Measurements from ENCODE around the gene IGLON5. TPM values are rescaled to one million over a fixed set of nuclear protein-coding genes. Genes with fewer than 3 reads are reported as not detected.

Gene IGLON5
- total RNA-seq, 1 experiment from 2014 or later = not detected

DNA sequence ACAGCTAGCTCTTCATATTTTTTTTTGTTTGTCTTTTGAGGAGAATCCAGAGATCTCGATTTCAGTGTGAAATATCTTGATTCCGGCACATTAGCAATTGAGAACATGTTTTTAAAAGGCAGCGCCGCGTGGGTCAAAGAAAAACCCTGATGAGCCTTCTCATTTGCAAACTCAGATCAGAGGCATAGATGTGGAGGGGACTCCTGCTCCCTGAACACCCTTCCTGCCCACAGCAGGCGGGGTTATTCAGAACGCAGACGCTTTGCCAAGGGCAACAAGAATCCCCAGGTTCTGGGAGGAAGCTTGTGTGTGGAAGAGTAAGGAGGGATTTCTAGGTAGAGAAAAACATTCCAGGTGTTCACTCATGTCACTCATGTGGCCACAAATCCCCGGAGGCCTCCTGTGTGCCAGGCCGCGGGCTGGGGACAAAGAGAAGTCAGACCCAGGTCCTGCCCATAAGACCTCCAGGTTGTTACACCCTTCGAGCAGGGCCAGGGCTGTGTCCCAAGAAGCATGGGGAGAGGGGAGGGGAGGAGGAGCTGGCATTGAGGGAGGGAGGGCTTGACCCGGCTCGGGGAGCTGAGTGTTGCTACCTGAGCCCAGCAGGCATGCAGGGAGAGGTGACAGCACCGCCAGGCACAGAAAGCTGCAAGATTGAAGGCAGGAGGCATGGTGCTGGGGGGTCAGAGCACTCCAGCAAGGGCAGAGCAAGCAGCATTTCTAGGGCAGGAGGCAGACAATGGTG is 15.9 kb upstream of the IGLON5 start:
- no peaks in the 10 kb centered on the region for H3K36me3 ChIP-seq (ENCODE audit: low read depth)

DNA sequence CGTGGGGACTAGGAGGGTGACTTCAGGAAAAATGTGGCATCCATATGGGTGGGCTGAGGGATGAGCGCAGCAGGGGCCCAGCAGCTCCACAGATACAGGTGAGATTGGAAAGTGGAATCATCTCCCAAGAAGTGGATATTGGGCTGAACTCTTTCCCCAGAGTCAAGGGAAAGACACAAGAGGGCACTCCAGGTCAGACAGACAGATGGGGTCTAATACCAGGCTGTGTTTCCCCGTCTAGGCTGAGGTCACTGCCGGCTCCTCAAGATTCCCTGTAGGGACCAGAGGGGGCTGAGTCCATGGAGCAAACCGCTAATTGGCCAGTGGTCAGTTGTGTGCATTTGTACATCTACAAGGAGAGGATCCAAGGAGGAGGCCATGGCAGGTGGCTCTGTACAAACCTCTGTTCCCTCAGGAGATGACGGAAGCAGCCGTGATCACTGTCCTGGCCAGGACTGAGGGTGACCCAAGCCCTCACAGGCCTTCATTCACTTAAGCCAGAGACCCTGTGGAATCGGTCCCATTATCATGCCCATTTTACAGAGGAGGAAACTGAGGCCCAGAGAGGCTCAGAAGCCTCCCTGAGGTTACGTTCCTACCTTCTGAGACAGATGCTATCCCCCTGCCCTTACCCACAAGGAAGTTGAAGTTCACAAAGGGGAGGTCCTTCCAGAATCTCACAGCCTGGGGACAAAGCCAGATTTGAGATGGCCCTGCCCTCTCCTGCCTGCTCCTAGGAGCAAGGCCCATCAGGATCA is 14.9 kb upstream of the IGLON5 start:
- Histone ChIP-seq H3K36me3 (ENCODE audit: low read depth) (no peaks in the 10 kb centered on the region), H3K4me3 (no peak overlapping the region), H2AFZ (no peak overlapping the region), H3K9me3 (ENCODE audit: insufficient read depth, low read depth) (no peaks in the 10 kb centered on the region), H3K4me1 (replicated peaks; ENCODE audit: insufficient read depth) (no peaks in the 10 kb centered on the region), H4K20me1 (ENCODE audit: insufficient read depth) (no peaks in the 10 kb centered on the region), H3K9me2 (ENCODE audit: insufficient read depth) (no peaks in the 10 kb centered on the region), H3K27ac (no peak overlapping the region), H3K79me2 (ENCODE audit: low read depth) (no peaks in the 10 kb centered on the region), H3F3A (ENCODE audit: insufficient read depth, low read depth) (no peaks in the 10 kb centered on the region), H3K4me2 (no peak overlapping the region), H3K27me3 (ENCODE audit: insufficient read depth, low read depth) (peaks cover 96% of the 10 kb centered on the region)
- ChIA-PET POLR2A (ENCODE audit: unreplicated experiment) (no interaction called here), CTCF (no interaction called here)
- no TSS peak for BruUV-seq (replicated peaks)
- intact Hi-C loops (cut with micrococcal nuclease; ENCODE audit: unreplicated experiment) = no loop called here
- no peak for DNase-seq
- no peak for TF ChIP-seq EZH2 (IDR thresholded peaks at IDR 0.05; ENCODE audit: low read depth)
- TF ChIP-seq, protein P1, sequence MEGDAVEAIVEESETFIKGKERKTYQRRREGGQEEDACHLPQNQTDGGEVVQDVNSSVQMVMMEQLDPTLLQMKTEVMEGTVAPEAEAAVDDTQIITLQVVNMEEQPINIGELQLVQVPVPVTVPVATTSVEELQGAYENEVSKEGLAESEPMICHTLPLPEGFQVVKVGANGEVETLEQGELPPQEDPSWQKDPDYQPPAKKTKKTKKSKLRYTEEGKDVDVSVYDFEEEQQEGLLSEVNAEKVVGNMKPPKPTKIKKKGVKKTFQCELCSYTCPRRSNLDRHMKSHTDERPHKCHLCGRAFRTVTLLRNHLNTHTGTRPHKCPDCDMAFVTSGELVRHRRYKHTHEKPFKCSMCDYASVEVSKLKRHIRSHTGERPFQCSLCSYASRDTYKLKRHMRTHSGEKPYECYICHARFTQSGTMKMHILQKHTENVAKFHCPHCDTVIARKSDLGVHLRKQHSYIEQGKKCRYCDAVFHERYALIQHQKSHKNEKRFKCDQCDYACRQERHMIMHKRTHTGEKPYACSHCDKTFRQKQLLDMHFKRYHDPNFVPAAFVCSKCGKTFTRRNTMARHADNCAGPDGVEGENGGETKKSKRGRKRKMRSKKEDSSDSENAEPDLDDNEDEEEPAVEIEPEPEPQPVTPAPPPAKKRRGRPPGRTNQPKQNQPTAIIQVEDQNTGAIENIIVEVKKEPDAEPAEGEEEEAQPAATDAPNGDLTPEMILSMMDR (conservative IDR thresholded peaks at IDR 0.05) = no peak

More for the DNA sequence above, 15.9 kb upstream of the IGLON5 start:
- Histone ChIP-seq H3K9me3 (ENCODE audit: insufficient read depth, low read depth) (no peaks in the 10 kb centered on the region), H3K9me2 (ENCODE audit: insufficient read depth) (no peaks in the 10 kb centered on the region), H2AFZ (no peak overlapping the region), H3K4me2 (no peak overlapping the region), H4K20me1 (ENCODE audit: insufficient read depth) (no peaks in the 10 kb centered on the region), H3K27ac (no peak overlapping the region), H3K4me3 (no peak overlapping the region), H3F3A (ENCODE audit: insufficient read depth, low read depth) (no peaks in the 10 kb centered on the region), H3K4me1 (replicated peaks; ENCODE audit: insufficient read depth) (no peaks in the 10 kb centered on the region), H3K27me3 (ENCODE audit: insufficient read depth, low read depth) (peaks cover 98% of the 10 kb centered on the region), H3K79me2 (ENCODE audit: low read depth) (no peaks in the 10 kb centered on the region)
- POLR2A ChIA-PET (ENCODE audit: unreplicated experiment) = no interaction called here
- CTCF ChIA-PET = no interaction called here
- intact Hi-C loops (cut with micrococcal nuclease; ENCODE audit: unreplicated experiment) = no loop called here
- BruUV-seq (replicated peaks) = no TSS peak
- TF ChIP-seq, protein P1 (conservative IDR thresholded peaks at IDR 0.05) = no peak
- no peak for TF ChIP-seq EZH2 (IDR thresholded peaks at IDR 0.05; ENCODE audit: low read depth)
- DNase-seq = no peak

DNA sequence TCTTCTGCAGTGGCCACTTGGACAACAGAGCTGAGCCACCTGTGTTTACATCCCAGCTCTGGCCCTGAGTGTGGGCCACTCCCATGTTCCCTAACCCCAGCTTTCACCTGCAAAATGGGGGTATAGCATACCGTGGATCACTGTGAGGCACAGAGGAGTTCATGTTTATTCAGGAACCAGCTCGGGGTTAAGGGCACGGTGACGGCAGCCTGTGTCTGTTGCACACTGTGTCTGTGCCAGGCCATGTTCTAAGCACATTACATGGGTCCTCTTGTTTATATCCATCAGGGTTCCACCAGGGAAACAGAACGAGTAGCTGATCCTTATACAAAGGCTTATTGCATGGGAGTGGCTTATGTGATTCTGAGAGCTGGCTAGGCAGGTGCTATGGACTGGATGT is 14.0 kb upstream of the IGLON5 start:
- CTCF ChIA-PET = interaction anchor here (0.7 kb wide), 1 partner anchor 1270 kb away, joined by 9 read pairs; no protein-coding TSS in a partner anchor
- intact Hi-C loops (cut with micrococcal nuclease; ENCODE audit: unreplicated experiment) = no loop called here
- POLR2A ChIA-PET (ENCODE audit: unreplicated experiment) = no interaction called here
- no peaks in the 10 kb centered on the region for H4K20me1 ChIP-seq (ENCODE audit: insufficient read depth)
- H2AFZ ChIP-seq = no peak overlapping the region
- H3K9me3 ChIP-seq (ENCODE audit: insufficient read depth, low read depth) = no peaks in the 10 kb centered on the region
- no peaks in the 10 kb centered on the region for H3K4me1 ChIP-seq (replicated peaks; ENCODE audit: insufficient read depth)
- H3K27ac ChIP-seq = no peak overlapping the region
- no peak for DNase-seq
- TF ChIP-seq, protein P1 (conservative IDR thresholded peaks at IDR 0.05) = no peak
- TF ChIP-seq EZH2 (IDR thresholded peaks at IDR 0.05; ENCODE audit: low read depth) = no peak
- no peaks in the 10 kb centered on the region for H3F3A ChIP-seq (ENCODE audit: insufficient read depth, low read depth)
- H3K79me2 ChIP-seq (ENCODE audit: low read depth) = no peaks in the 10 kb centered on the region
- no peak overlapping the region for H3K4me2 ChIP-seq
- H3K36me3 ChIP-seq (ENCODE audit: low read depth) = no peaks in the 10 kb centered on the region
- no peak overlapping the region for H3K4me3 ChIP-seq
- peaks cover 91% of the 10 kb centered on the region for H3K27me3 ChIP-seq (ENCODE audit: insufficient read depth, low read depth)
- BruUV-seq (replicated peaks) = no TSS peak
- H3K9me2 ChIP-seq (ENCODE audit: insufficient read depth) = no peaks in the 10 kb centered on the region
